GM19397 (cell line): ENCODE data around the gene ANTXR1.
"Not testable (repeated sequence)": the region's sequence is repeated elsewhere in the genome, so short reads cannot be mapped to it uniquely, and the experiment has no call there.

Experiments used
- ATAC-seq: cut with Tn5 transposase; IDR thresholded peaks from one replicate; pipeline ENCODE4 v1.9.1; 2021; ENCODE audit warnings: mild to moderate bottlenecking, moderate library complexity; ENCODE audit not compliant: unreplicated experiment

The ANTXR1 gene

GRCh38 chr2:69159986-69160385 lies 147.0 kb downstream of the ANTXR1 start:
- no peak for ATAC-seq

DNA sequence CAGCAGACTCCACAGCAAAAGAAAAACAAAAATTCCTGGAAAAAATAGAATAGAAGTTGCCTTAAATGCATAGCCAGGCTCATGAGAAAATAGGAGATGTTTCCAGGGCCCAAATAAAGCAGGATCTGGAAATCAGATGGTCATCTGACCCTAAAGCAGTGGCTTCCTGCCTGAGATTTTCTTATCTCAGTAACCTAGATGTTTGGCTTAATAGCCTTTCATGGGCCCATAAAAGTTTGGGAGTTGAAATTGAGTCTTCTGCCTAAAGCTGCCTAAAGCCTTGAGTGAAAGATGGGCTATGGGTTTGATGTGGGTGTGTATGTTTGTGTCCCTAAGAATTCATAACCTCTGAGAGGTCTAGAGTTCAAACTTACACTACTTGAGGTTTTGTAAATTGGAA lies 149.1 kb downstream of the ANTXR1 start:
- no peak for ATAC-seq

DNA sequence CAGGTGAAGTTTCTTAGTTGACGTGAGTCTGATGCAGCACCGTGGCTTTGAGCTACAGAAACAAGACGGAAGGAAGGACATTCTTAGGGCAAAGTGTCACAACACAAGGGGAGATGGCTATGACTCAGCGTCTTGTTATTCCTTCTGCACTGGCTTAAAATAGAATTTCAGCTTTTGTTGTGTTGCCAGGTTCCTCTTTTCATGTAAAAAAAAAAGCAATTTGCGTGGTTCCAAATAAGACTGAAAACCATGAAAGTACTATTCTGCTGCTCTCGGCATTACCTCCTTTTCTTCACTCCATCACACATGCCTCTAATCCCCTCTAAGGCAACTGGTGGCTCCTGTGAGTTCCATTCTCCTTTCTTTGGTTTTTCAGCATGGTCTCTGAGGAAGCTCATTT lies 150.1 kb downstream of the ANTXR1 start:
- no peak for ATAC-seq

DNA sequence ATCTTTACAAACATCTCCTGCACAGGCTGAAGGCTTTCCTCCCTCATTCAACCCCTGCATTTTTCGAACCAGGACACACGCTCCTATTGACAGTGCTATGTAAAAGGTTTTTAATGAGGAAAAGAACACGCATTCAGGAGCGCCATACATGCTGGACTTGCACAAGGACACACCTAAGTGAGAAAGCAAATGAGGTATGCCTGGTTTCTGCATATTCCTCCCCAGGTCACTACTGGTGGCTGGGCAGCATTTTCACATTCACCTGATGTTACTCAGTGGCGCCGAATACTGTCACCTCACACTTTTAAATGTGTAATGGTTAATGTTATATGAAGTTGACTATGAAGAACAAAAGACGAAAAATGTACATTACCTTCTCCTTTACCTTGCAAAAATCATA lies 150.6 kb downstream of the ANTXR1 start:
- ATAC-seq, result no peak

GRCh38 chr2:69164061-69164778 lies 151.2 kb downstream of the ANTXR1 start:
- ATAC-seq, result no peak

DNA sequence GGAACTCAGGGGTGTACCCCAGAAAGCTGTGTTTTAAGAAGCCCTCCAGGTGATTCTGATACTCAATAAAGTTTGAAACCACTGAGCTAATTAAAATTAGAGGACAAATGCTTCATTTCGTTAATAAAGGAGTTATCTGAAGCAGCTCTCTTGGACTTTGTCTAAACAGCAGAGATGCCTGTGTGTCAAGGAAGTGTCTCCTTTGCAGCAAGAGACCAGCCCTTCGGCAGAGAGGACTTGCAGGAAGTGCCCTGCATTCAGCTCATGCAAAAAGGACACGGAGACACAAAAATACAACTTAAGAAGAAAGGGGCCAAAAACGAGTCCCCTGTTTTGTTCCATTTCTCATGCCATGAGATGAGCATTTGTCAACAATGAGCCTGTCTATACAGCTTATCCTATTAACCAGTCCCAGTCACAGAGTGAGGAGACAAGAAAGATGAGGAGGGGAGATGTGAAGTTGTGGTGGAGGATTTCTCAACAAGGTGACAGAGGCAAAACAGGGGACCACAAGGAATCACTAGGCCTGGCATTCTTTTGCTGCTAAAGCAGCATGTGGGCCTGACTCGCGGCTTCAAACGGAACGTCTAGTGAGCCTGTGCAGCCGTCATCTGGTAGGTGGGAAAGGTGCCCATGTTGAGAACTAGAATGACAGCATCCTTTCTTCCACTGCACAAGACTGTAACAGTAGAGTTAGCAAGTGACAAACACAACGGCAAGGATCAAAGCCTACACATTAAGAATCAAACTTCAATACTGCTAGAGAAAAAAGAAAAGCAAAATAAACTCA lies 152.3 kb downstream of the ANTXR1 start:
- no peak for ATAC-seq

DNA sequence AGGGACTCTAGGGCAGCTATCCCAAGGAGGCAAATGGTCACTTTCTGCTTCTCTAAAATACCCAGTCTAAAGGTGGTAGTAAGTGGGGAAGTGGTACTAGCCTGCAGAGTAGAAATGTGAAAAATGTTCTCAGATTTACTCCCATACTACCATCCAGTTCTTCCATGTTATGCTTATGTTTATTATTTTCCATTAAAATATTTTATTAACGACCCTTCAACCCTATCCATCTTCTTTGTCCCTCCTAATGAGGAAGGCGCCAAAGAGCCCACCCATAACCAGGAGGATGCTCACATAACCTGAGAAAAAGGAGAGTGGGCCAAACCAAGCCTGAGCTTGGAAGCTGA lies 153.5 kb downstream of the ANTXR1 start:
- no peak for ATAC-seq

DNA sequence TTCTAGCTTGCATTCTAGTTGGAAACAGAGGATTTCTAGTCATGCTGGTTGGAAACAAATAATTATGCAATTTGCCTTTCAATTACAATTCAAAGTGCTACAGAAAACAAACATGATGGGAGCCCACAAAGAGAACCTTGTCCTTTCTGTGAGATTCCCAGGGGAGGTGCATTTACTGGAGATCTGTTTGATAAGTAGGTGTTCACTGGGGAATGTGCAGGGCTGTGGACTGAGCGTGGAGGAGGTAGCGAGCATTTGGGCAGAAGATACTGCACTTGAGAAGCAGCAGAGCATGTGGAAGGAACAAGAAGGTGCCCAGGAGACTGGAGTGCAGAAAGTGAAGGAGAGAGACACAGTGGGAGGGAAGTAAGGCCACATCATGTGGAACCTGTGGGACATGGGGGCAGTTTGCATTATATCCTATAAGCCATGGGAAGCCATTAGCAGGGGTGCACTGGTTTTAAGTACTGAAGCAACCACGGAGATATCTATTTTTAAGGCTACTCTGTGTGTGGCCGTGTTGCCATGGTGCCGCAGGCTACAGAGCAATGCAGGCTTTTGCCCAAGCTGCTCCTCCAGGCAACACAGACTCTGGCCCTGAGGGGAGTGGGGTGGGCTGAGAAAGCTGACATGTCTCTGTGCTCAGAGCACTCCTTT lies 154.0 kb downstream of the ANTXR1 start:
- ATAC-seq, result no peak

DNA sequence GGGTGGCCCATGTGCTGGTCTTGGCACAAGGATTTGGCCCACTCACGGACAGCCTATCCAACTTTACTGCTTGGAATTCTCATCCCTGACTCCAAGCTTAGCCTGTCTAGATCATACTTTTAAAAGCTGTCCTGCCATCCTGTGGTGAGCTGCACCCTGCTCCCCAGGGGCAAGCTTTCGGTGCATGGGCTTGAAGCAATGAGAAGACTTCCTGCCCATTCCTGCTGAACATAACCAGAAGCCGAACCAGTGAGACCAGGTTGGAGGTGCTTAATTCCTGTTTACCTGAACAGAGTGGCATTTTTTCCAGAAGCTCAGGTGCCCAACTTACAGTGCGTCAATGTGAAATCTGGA lies 154.5 kb downstream of the ANTXR1 start:
- no peak for ATAC-seq

- no peak for ATAC-seq
These were observed 155.3 kb downstream of the ANTXR1 start for GRCh38 chr2:69168144-69168813.

GRCh38 chr2:69168950-69169654 lies 156.1 kb downstream of the ANTXR1 start:
- ATAC-seq, result no peak

- ATAC-seq, result no peak
These were observed 156.8 kb downstream of the ANTXR1 start for GRCh38 chr2:69169655-69170389.

- no peak for ATAC-seq
These were observed 157.7 kb downstream of the ANTXR1 start for GRCh38 chr2:69170661-69171060.

DNA sequence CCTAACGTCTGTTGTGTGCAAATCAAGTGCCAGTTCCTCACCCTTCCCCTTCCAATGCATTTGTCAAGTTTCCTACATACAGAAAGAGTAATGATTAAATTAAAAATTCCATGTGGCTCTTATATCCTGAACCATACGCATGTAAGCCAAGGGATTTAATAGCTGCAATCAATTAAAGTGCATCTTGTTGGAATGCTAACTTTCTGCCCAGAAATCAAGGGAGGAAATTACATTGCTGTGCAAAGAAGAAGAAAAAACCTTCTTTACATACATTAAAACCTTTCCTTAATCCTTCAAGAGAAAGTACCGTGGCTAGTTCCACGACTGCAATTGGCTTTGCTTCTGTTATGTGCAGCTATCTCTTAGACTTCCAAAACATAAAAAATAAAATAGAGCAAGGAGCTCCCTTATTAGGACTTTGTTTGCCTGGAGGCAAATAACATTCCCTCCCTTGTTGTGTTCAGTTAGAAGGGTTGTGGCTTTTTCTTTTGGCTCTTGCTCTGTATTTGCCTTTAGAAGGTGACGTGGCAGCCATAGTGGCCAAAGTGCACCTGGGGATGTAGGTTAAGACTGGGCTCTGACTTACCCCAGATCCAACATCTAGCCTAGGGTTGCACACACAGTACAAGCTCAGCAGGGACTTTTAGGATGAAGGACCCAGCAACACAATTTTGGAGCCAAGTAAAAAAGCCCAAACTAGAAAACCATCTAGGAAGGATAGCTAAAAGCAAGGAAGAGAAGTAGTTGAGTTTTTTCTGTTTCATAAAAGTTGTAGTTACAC lies 158.3 kb downstream of the ANTXR1 start:
- no peak for ATAC-seq

- no peak for ATAC-seq
These were observed 159.0 kb downstream of the ANTXR1 start for GRCh38 chr2:69171897-69172525.

GRCh38 chr2:69173706-69174105 lies 160.7 kb downstream of the ANTXR1 start:
- no peak for ATAC-seq

DNA sequence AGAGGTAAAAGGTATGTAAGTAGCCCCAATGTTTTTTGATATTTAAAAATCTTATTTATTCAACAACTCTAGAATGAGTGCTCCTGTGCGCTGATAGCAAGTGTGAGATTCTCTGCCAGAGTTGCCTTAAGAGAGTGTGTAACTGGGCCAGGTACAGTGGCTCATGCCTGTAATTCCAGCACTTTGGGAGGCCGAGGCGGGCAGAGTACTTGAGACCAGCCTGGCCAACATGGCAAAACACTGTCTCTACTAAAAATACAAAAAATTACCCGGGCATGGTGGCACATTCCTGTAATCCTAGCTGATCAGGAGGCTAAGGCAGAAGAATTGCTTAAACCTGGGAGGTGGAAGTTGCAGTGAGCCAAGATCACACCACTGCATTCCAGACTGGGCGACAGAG lies 161.2 kb downstream of the ANTXR1 start:
- ATAC-seq, result not testable (repeated sequence)

DNA sequence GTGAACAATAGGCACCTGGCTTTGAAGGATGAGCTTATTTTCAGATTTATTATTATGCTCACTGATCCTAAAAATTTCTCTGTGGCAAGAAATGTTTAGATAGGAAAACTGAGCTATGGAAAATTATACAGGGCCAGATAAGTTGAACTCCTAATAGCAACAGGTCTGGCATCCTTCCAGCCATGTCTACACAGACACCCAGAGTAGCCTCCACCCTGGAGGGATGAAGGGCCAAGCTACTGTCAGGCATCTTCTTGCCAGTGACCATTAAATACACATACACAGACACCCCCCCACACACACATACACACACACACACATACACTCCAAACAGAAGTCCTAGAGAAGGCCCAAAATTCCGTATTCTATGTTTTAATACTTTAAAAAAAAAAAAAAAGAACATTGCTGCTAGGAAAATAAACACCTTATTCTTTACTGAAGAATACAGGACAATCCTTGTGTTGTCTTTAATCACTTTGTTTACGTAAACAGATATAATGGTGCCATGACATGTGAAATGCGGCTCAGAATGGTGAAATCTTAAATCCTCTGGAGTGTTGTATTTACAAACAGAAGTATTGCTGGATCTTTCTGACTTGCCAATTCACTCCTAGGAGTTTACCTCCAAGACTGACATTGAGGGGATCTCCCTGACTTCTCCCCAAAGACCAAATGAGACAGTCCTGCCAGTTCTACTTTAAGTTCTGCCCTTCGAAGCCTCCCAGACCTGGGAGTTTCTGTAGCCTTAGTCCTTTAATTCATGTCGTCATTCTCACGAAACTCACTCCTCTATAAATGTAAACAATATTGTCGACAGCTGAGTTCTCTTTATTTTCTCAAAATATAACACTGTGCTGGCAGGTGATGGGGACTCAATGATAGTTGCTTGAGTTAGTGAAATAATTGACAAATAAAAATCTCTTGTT lies 163.1 kb downstream of the ANTXR1 start:
- no peak for ATAC-seq
